OCI-LY7 (cell line): ENCODE measurements around the gene TMEM18. TPM values are rescaled to one million over a fixed set of nuclear protein-coding genes. Genes with fewer than 3 reads are reported as not detected.

Source experiments
- BruUV-seq: library from RNA; stranded (reverse); fragments of 400-500 nt; replicated peaks from 2 replicates; lab custom pipeline; 2021; lab: Mats Ljungman, UMichigan
- CTCF ChIA-PET: fragments of 300-600 bp; sonication (Branson Sonifier 250); formaldehyde crosslinking; loops from one replicate; lab custom pipeline; 2022; ENCODE audit warnings: antibody characterized with exemption; ENCODE audit not compliant: unreplicated experiment; lab: Charles Lee
- POLR2A ChIA-PET: fragments of 300-600 bp; sonication (Branson Sonifier 250); formaldehyde crosslinking; loops from one replicate; lab custom pipeline; 2022; ENCODE audit warnings: antibody characterized with exemption; lab: Charles Lee
- DNase-seq: peaks from one replicate; pipeline ENCODE4 v3.0.0-alpha.2; 2015; ENCODE audit warnings: low spot score
- H2AFZ ChIP-seq: fragments of 200-600 bp; sonication (generic), shearing (Covaris generic); 2 replicates; pipeline ENCODE4 v1.6.1; 2014; ENCODE audit warnings: mild to moderate bottlenecking, antibody characterized with exemption, low read length, moderate library complexity
- H3K27ac ChIP-seq: fragments of 200-600 bp; sonication (generic); 2 replicates; pipeline ENCODE4 v1.5.1; 2014; ENCODE audit warnings: mixed run types, low read depth, mild to moderate bottlenecking, moderate library complexity, low read length, inconsistent platforms; ENCODE audit not compliant: poor library complexity, severe bottlenecking
- H3K36me3 ChIP-seq: fragments of 200-600 bp; sonication (generic); 2 replicates; pipeline ENCODE4 v1.6.1; 2014; ENCODE audit warnings: mild to moderate bottlenecking, antibody characterized with exemption, low read length, moderate library complexity, mixed read lengths; ENCODE audit not compliant: insufficient read depth
- H3K4me1 ChIP-seq: fragments of 200-600 bp; sonication (generic); 2 replicates; pipeline ENCODE4 v1.5.1; 2014; ENCODE audit warnings: mild to moderate bottlenecking, low read length; ENCODE audit not compliant: insufficient read depth, poor library complexity, severe bottlenecking
- H3K4me2 ChIP-seq: fragments of 200-600 bp; sonication (generic); 2 replicates; pipeline ENCODE4 v1.6.1; 2014; ENCODE audit warnings: mild to moderate bottlenecking, low read length
- H3K4me3 ChIP-seq: fragments of 200-600 bp; sonication (generic); 2 replicates; pipeline ENCODE4 v1.5.1; 2014; ENCODE audit warnings: mild to moderate bottlenecking, low read depth, low read length; ENCODE audit not compliant: poor library complexity, severe bottlenecking
- H3K79me2 ChIP-seq: fragments of 200-600 bp; sonication (generic); 2 replicates; pipeline ENCODE4 v1.6.1; 2016; ENCODE audit warnings: low read depth, mild to moderate bottlenecking, low read length, moderate library complexity, mixed read lengths; ENCODE audit not compliant: insufficient read depth
- H3K9me2 ChIP-seq: fragments of 200-600 bp; sonication (generic); 2 replicates; pipeline ENCODE4 v1.6.1; 2016; ENCODE audit warnings: mild to moderate bottlenecking, low read length, mixed read lengths; ENCODE audit not compliant: insufficient read depth
- H3K9me3 ChIP-seq: fragments of 200-600 bp; sonication (generic); 2 replicates; pipeline ENCODE4 v1.6.1; 2014; ENCODE audit warnings: mild to moderate bottlenecking, mixed run types, low read length, mixed read lengths
- H4K20me1 ChIP-seq: fragments of 200-600 bp; sonication (generic); 2 replicates; pipeline ENCODE4 v1.6.1; 2014; ENCODE audit warnings: mild to moderate bottlenecking, antibody characterized with exemption, low read length, moderate library complexity, mixed read lengths; ENCODE audit not compliant: insufficient read depth
- EZH2phosphoT487 ChIP-seq: fragments of 200-600 bp; sonication (generic); IDR thresholded peaks from 2 replicates; pipeline ENCODE4 v1.6.1; 2018; ENCODE audit warnings: low read depth, borderline replicate concordance, mild to moderate bottlenecking, mixed run types, antibody characterized with exemption, low read length, moderate library complexity, mixed read lengths
- intact Hi-C: fragments of 100-400 bp; cut with micrococcal nuclease; formaldehyde crosslinking; loops from one replicate; pipeline ENCODE4 v1.10.0; 2022; ENCODE audit not compliant: unreplicated experiment
- total RNA-seq, 2 experiments: library from RNA; depleted of rRNA in 1 of 2; stranded (reverse); fragments of >200 nt in 1 of 2; shearing (Covaris generic) in 1 of 2; gene quantifications; 2 replicates each; pipeline ENCODE4 v1.2.3, GENCODE V29; 2014 to 2022
- TF ChIP-seq, protein P1 (sequence below): fragments of 200-600 bp; sonication (generic); conservative IDR thresholded peaks from 2 replicates; pipeline ENCODE4 v1.5.1; 2014; ENCODE audit warnings: mild to moderate bottlenecking, antibody characterized with exemption, low read length, moderate library complexity, mixed read lengths

Gene TMEM18
- total RNA-seq, 2 experiments from 2014 or later = 18.2 to 31.1 TPM

DNA sequence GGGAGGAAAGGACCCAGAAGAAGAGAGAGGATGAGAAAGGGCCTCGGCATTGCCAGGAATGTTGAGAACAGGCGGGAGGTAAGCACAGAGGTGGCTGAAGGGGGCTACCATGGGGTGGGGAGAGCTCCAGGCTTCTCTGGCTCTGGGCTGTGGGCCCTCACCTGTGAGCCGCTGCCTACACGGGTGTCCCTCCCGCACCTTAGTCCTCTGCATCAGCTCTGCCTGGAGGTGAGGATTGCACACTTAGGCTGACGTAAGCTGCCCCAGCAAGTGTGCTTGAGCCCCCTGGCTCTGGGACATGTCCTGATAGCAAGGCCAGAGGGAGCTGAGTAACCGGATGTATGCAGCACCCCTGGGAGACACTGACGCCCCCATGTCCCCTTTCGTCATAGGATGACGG, 33.9 kb downstream of the TMEM18 start:
- ChIA-PET CTCF (no interaction called here), POLR2A (no interaction called here)
- Histone ChIP-seq H3K4me2 (no peak overlapping the region), H3K9me2 (no peaks in the 10 kb centered on the region), H3K27ac (no peak overlapping the region), H3K4me1 (no peaks in the 10 kb centered on the region), H3K9me3 (no peaks in the 10 kb centered on the region), H3K79me2 (no peaks in the 10 kb centered on the region), H4K20me1 (no peaks in the 10 kb centered on the region; the same call in 1 of the 2 replicates), H3K4me3 (no peak overlapping the region), H2AFZ (no peak overlapping the region), H3K36me3 (no peaks in the 10 kb centered on the region)
- intact Hi-C loops = no loop called here
- BruUV-seq = no TSS peak
- DNase-seq = no peak
- TF ChIP-seq, protein P1, sequence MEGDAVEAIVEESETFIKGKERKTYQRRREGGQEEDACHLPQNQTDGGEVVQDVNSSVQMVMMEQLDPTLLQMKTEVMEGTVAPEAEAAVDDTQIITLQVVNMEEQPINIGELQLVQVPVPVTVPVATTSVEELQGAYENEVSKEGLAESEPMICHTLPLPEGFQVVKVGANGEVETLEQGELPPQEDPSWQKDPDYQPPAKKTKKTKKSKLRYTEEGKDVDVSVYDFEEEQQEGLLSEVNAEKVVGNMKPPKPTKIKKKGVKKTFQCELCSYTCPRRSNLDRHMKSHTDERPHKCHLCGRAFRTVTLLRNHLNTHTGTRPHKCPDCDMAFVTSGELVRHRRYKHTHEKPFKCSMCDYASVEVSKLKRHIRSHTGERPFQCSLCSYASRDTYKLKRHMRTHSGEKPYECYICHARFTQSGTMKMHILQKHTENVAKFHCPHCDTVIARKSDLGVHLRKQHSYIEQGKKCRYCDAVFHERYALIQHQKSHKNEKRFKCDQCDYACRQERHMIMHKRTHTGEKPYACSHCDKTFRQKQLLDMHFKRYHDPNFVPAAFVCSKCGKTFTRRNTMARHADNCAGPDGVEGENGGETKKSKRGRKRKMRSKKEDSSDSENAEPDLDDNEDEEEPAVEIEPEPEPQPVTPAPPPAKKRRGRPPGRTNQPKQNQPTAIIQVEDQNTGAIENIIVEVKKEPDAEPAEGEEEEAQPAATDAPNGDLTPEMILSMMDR = no peak
- TF ChIP-seq EZH2phosphoT487 = no peak

DNA sequence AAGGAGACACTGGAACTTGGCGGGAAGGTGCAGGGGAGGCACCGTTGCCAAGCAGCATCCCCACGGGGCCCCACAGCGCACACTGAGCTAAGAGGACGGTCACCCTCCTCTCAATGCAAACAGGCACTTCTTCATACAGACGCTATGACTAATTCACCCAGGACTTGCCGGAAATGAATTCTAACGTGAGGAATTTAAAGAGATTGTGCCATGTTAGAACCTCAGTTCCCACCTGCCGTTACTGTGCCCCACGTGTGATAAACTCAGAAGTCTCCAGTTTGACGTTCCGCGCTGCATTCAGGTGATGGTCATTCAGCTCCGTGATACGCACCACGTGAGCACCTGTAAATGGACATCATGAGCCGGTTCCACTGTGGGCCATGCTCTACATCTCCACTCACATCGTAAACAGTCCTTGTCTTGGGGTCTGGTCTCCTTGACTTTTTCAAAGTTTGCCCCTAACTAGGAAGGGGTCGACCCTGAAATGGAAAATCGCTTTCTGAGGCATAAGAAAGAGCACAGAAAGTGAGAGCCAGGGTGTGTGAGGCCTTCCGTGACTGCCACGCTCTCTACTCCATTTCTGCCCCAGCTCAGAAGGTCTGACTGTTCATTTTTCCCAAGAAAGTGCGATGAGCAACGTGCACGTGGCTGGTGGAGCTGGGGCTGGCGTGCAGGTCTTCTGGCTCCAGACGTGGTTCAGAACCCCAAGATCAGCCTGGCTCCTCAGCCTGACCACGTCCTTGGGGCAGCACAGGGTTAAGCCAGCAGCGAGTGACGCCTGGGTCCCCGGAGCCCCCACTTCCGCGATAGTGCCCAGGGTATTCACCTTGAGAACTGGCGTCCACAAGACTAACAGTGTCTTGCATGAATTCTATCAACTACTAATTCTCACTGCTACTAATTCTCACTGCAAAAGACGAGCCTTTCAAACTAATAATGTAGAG, 35.1 kb downstream of the TMEM18 start:
- Histone ChIP-seq H3K4me3 (no peak overlapping the region), H3K9me3 (no peaks in the 10 kb centered on the region), H4K20me1 (no peaks in the 10 kb centered on the region; the same call in 1 of the 2 replicates), H3K9me2 (no peaks in the 10 kb centered on the region), H3K27ac (no peak overlapping the region), H3K79me2 (no peaks in the 10 kb centered on the region), H3K4me2 (no peak overlapping the region), H3K36me3 (no peaks in the 10 kb centered on the region), H3K4me1 (no peaks in the 10 kb centered on the region), H2AFZ (no peak overlapping the region)
- TF ChIP-seq, protein P1 = no peak
- TF ChIP-seq EZH2phosphoT487 = no peak
- intact Hi-C loops = no loop called here
- no peak for DNase-seq
- no TSS peak for BruUV-seq
- ChIA-PET CTCF (no interaction called here), POLR2A (no interaction called here)
